GM20431 (cell line): ENCODE measurements around the gene MIEF2.

Experiments used
- in situ Hi-C: fragments of 300-500 bp; cut with MseI, MboI; formaldehyde crosslinking; loops from one replicate; pipeline ENCODE4 v1.15.0; 2020; ENCODE audit warnings: low sequenced_read_pairs; ENCODE audit not compliant: unreplicated experiment

Gene MIEF2

GRCh38 chr17:18253947-18254821, 6.3 kb upstream of the MIEF2 start:
- in situ Hi-C loops = no loop called here

- in situ Hi-C loops = no loop called here
These were observed 5.4 kb upstream of the MIEF2 start for GRCh38 chr17:18254888-18255649.

- in situ Hi-C loops = no loop called here
These were observed 4.1 kb upstream of the MIEF2 start for GRCh38 chr17:18256351-18256750.

GRCh38 chr17:18256776-18257175, 3.7 kb upstream of the MIEF2 start:
- in situ Hi-C loops = no loop called here

GRCh38 chr17:18257268-18257981, 3.0 kb upstream of the MIEF2 start:
- in situ Hi-C loops = no loop called here

GRCh38 chr17:18257982-18258355, 2.5 kb upstream of the MIEF2 start:
- in situ Hi-C loops = no loop called here

GRCh38 chr17:18258356-18259038, 2.0 kb upstream of the MIEF2 start, which contains the start of gene FLII:
TSS of gene FLII (minus strand) at chr17:18258738. CDS start at chr17:18258690, 48 bp downstream.
- in situ Hi-C loops = no loop called here

GRCh38 chr17:18259621-18260331, 686 bp upstream of the MIEF2 start:
- in situ Hi-C loops = no loop called here

- in situ Hi-C loops = no loop called here
These were observed 669 bp downstream of the MIEF2 start for GRCh38 chr17:18261146-18261515.

GRCh38 chr17:18261659-18262058, 1.2 kb downstream of the MIEF2 start:
- in situ Hi-C loops = no loop called here

- in situ Hi-C loops = no loop called here
These were observed 1.6 kb downstream of the MIEF2 start for GRCh38 chr17:18262111-18262510.

GRCh38 chr17:18262641-18263040, 2.2 kb downstream of the MIEF2 start:
- in situ Hi-C loops = no loop called here

- in situ Hi-C loops = no loop called here
These were observed 3.6 kb downstream of the MIEF2 start for GRCh38 chr17:18263885-18264682.

- in situ Hi-C loops = no loop called here
These were observed 6.9 kb downstream of the MIEF2 start for GRCh38 chr17:18267366-18267765.

- in situ Hi-C loops = no loop called here
These were observed 7.7 kb downstream of the MIEF2 start for GRCh38 chr17:18267927-18268711.

GRCh38 chr17:18270046-18270931, 9.8 kb downstream of the MIEF2 start:
- in situ Hi-C loops = no loop called here

GRCh38 chr17:18277076-18277475, 16.6 kb downstream of the MIEF2 start:
- in situ Hi-C loops = no loop called here
